H1 (cell line): ENCODE measurements around the gene TET1. TPM values are rescaled to one million over a fixed set of nuclear protein-coding genes. Genes with fewer than 3 reads are reported as not detected.
"Not testable (repeated sequence)": the region's sequence is repeated elsewhere in the genome, so short reads cannot be mapped to it uniquely, and the experiment has no call there.

Experiments
- CTCF ChIA-PET: fragments of 300-600 bp; sonication (Branson Sonifier 250); formaldehyde crosslinking; loops from one replicate; lab custom pipeline; 2021; ENCODE audit not compliant: partially characterized antibody; lab: Charles Lee
- POLR2A ChIA-PET: fragments of 300-600 bp; sonication (Branson Sonifier 250); formaldehyde crosslinking; loops from one replicate; lab custom pipeline; 2021; ENCODE audit warnings: inconsistent platforms; ENCODE audit not compliant: partially characterized antibody; lab: Charles Lee
- DNase-seq, 2 experiments: peaks; one replicate each; pipeline versions ENCODE4 v3.0.0 to v3.0.0-alpha.2; 2010 to 2022; ENCODE audit warnings: low spot score in 2 of 2, low read depth in 1 of 2, mixed read lengths in 1 of 2
- FAIRE-seq: peaks from 2 replicates; lab custom pipeline; 2011; peaks lifted over from hg19 to GRCh38; lab: Jason Lieb, UNC
- H2AFZ ChIP-seq: 2 replicates; pipeline ENCODE4 v1.8.1; 2012; ENCODE audit warnings: low read length, inconsistent platforms
- H2AK5ac ChIP-seq: 2 replicates; pipeline ENCODE4 v1.6.1; 2013; ENCODE audit warnings: low read depth, low read length
- H2BK120ac ChIP-seq: replicated peaks from 2 replicates; pipeline ENCODE3; 2013; ENCODE audit warnings: low read depth, low read length, inconsistent platforms
- H2BK12ac ChIP-seq: 2 replicates; pipeline ENCODE4 v1.6.1; 2013; ENCODE audit warnings: low read depth, low read length
- H2BK15ac ChIP-seq: 2 replicates; pipeline ENCODE4 v1.6.1; 2013; ENCODE audit warnings: low read length
- H2BK20ac ChIP-seq: 2 replicates; pipeline ENCODE4 v1.6.1; 2013; ENCODE audit warnings: low read length
- H2BK5ac ChIP-seq: 2 replicates; pipeline ENCODE4 v1.6.1; 2013; ENCODE audit warnings: low read depth, low read length
- H3K14ac ChIP-seq: 2 replicates; pipeline ENCODE4 v1.6.1; 2013; ENCODE audit warnings: inconsistent platforms; ENCODE audit not compliant: insufficient read length
- H3K18ac ChIP-seq: 2 replicates; pipeline ENCODE4 v1.6.1; 2013; ENCODE audit warnings: low read length; ENCODE audit errors: extremely low read depth
- H3K23ac ChIP-seq: 2 replicates; pipeline ENCODE4 v1.6.1; 2013; ENCODE audit warnings: inconsistent platforms; ENCODE audit not compliant: insufficient read length
- H3K23me2 ChIP-seq: 2 replicates; pipeline ENCODE4 v1.6.1; 2013; ENCODE audit warnings: low read depth, low read length
- H3K27ac ChIP-seq: 2 replicates; pipeline ENCODE4 v1.6.1; 2011; ENCODE audit warnings: low read depth, low read length, inconsistent platforms
- H3K27me3 ChIP-seq, 4 experiments: replicated peaks in 1 of 4; 1 replicate in 1 of 4; 2 replicates in 3 of 4; pipeline versions ENCODE4 v1.6.1 to v1.8.1; 2011 to 2013; ENCODE audit warnings: low read length in 3 of 4, mild to moderate bottlenecking in 3 of 4, inconsistent platforms in 2 of 4, mixed read lengths in 2 of 4, moderate library complexity in 1 of 4; ENCODE audit not compliant: control insufficient read depth in 3 of 4, insufficient read depth in 3 of 4; ENCODE audit errors: extremely low read depth in 1 of 4
- H3K36me3 ChIP-seq, 4 experiments: 2 replicates each; pipeline versions ENCODE4 v1.6.1 to v1.8.1; 2011 to 2013; ENCODE audit warnings: mild to moderate bottlenecking in 4 of 4, low read length in 3 of 4, moderate library complexity in 2 of 4, control low read depth in 1 of 4, inconsistent platforms in 1 of 4; ENCODE audit not compliant: insufficient read depth in 4 of 4, control insufficient read depth in 2 of 4
- H3K4ac ChIP-seq: replicated peaks from 2 replicates; pipeline ENCODE3; 2013; ENCODE audit warnings: low read length, low read depth, mixed read lengths, inconsistent platforms; ENCODE audit not compliant: insufficient read length
- H3K4me1 ChIP-seq, 4 experiments: replicated peaks in 1 of 4; 1 replicate in 1 of 4; 2 replicates in 3 of 4; pipeline versions ENCODE4 v1.6.1 to v1.8.1; 2011 to 2013; ENCODE audit warnings: low read length in 3 of 4, inconsistent platforms in 2 of 4, mixed read lengths in 1 of 4; ENCODE audit not compliant: insufficient read depth in 4 of 4, control insufficient read depth in 3 of 4
- H3K4me2 ChIP-seq, 2 experiments: 2 replicates each; pipeline versions ENCODE4 v1.6.1 to v1.8.1; 2011 to 2013; ENCODE audit warnings: low read depth in 2 of 2, low read length in 2 of 2, control low read depth in 1 of 2, inconsistent platforms in 1 of 2, mild to moderate bottlenecking in 1 of 2; ENCODE audit not compliant: insufficient read depth in 1 of 2
- H3K4me3 ChIP-seq, 4 experiments: fragments of 200-600, 300-600 bp in 1 of 4; sonication (generic), shearing (Covaris generic), sonication (Bioruptor Twin) in 1 of 4; 2 replicates each; pipeline versions ENCODE4 v1.5.1 to v1.8.1; 2011 to 2016; ENCODE audit warnings: low read length in 4 of 4, low read depth in 3 of 4, control low read depth in 2 of 4, inconsistent platforms in 2 of 4, mild to moderate bottlenecking in 2 of 4, mixed read lengths in 1 of 4, moderate library complexity in 1 of 4; ENCODE audit not compliant: insufficient read depth in 2 of 4; ENCODE audit errors: extremely low read depth in 1 of 4
- H3K56ac ChIP-seq: replicated peaks from 2 replicates; pipeline ENCODE3; 2013; ENCODE audit warnings: low read depth, mild to moderate bottlenecking, mixed read lengths, low read length, inconsistent platforms; ENCODE audit not compliant: insufficient read length
- H3K79me1 ChIP-seq: 2 replicates; pipeline ENCODE4 v1.6.1; 2013; ENCODE audit warnings: low read depth, low read length, control low read depth
- H3K79me2 ChIP-seq, 2 experiments: 2 replicates each; pipeline versions ENCODE4 v1.6.1 to v1.8.1; 2012 to 2013; ENCODE audit warnings: low read length in 2 of 2, mild to moderate bottlenecking in 2 of 2, inconsistent platforms in 1 of 2; ENCODE audit not compliant: insufficient read depth in 2 of 2, control insufficient read depth in 1 of 2
- H3K9ac ChIP-seq, 4 experiments: replicated peaks in 1 of 4; 1 replicate in 1 of 4; 2 replicates in 3 of 4; pipeline versions ENCODE4 v1.6.1 to v1.8.1; 2011 to 2013; ENCODE audit warnings: low read depth in 3 of 4, low read length in 3 of 4, control low read depth in 2 of 4, mild to moderate bottlenecking in 2 of 4, moderate library complexity in 2 of 4, inconsistent platforms in 1 of 4; ENCODE audit errors: extremely low read depth in 1 of 4
- H3K9me3 ChIP-seq, 2 experiments: 2 replicates each; pipeline versions ENCODE4 v1.6.1 to v1.8.1; 2012 to 2013; ENCODE audit warnings: mild to moderate bottlenecking in 2 of 2, moderate library complexity in 2 of 2, control low read depth in 1 of 2, inconsistent platforms in 1 of 2, low read depth in 1 of 2, low read length in 1 of 2, mixed read lengths in 1 of 2; ENCODE audit not compliant: insufficient read depth in 2 of 2
- H4K20me1 ChIP-seq, 2 experiments: replicated peaks in 1 of 2; 2 replicates each; pipeline versions ENCODE3 to v1.8.1; 2011 to 2013; ENCODE audit warnings: inconsistent platforms in 2 of 2, low read length in 2 of 2, mild to moderate bottlenecking in 1 of 2; ENCODE audit not compliant: insufficient read depth in 2 of 2, control insufficient read depth in 1 of 2
- H4K5ac ChIP-seq: 2 replicates; pipeline ENCODE4 v1.6.1; 2013; ENCODE audit warnings: low read length, low read depth, mixed read lengths, inconsistent platforms; ENCODE audit not compliant: insufficient read length
- H4K8ac ChIP-seq: 2 replicates; pipeline ENCODE4 v1.8.0; 2013; ENCODE audit warnings: mild to moderate bottlenecking, moderate library complexity, low read length, inconsistent platforms; ENCODE audit not compliant: insufficient read depth; ENCODE audit errors: extremely low read depth
- H4K91ac ChIP-seq: replicated peaks from 2 replicates; pipeline ENCODE3; 2013; ENCODE audit warnings: low read length, mixed read lengths, inconsistent platforms; ENCODE audit not compliant: insufficient read length
- WGBS, 2 experiments: shearing (Covaris generic) in 1 of 2; methylation state at CpG; one replicate each; pipeline versions ENCODE4 v1.1.6 to v1.1.7; 2013 to 2015; ENCODE audit warnings: low lambda C conversion rate in 2 of 2, mixed read lengths in 2 of 2, inconsistent platforms in 1 of 2, low coverage in 1 of 2, missing lambda C conversion rate in 1 of 2; ENCODE audit not compliant: insufficient replicate concordance in 2 of 2, insufficient coverage in 1 of 2, insufficient read length in 1 of 2; ENCODE audit errors: extremely low coverage in 1 of 2, missing lambda C conversion rate in 1 of 2; 5-methylcytosine and 5-hydroxymethylcytosine counted together
- polyA plus RNA-seq, 7 experiments: library from polyadenylated mRNA; depleted of rRNA in 3 of 7; stranded (reverse) in 5 of 7; unstranded in 2 of 7; fragments of >200 nt in 5 of 7; fragments of 200-250 nt in 2 of 7; gene quantifications; 1 replicate in 5 of 7; 2 replicates in 1 of 7; 4 replicates in 1 of 7; pipeline versions ENCODE4 v1.2.1 to v1.2.3, GENCODE V29; 2011 to 2013; ENCODE audit warnings: missing spikeins in 2 of 7, mixed read lengths in 2 of 7
- total RNA-seq: library from RNA; stranded (reverse); fragmentation: NEBNext Ultra II Directional; extraction: Animal tissue kit (Norgen Biotek cat#: 25700); gene quantifications from 2 replicates; pipeline ENCODE4 v1.2.1, GENCODE V29; 2021

TET1 gene
- total and polyA plus RNA-seq, 2 of the 8 experiments (the other 6 are each of a cell fraction or from before 2014, with no cell fraction given), result 15.2 to 69.3 TPM

DNA sequence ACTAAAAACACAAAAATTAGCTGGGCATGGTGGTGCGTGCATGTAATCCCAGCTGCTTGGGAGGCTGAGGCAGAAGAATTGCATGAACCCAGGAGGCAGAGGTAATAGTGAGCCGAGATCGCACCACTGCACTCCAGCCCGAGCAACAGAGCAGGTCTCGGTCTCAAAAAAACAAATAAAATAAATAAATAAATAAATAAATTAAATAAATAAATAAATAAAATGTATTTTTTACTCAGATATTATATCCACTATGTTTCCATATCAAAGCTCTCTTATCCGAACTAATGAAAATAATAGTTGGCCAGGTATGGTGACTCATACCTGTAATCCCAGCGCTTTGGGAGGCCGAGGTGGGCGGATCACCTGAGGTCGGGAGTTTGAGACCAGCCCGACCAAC, 41.5 kb upstream of the TET1 start:
- H3K36me3 ChIP-seq, H2BK5ac ChIP-seq, H3K4me1 ChIP-seq, H4K20me1 ChIP-seq, H3K4me2 ChIP-seq, H2BK15ac ChIP-seq, H4K5ac ChIP-seq, H3K27me3 ChIP-seq, H2BK120ac ChIP-seq, H4K8ac ChIP-seq, H2AK5ac ChIP-seq, H3K9me3 ChIP-seq, H3K4ac ChIP-seq, H3K56ac ChIP-seq, H3K27ac ChIP-seq, H2AFZ ChIP-seq, H3K4me3 ChIP-seq, H3K79me1 ChIP-seq, H3K14ac ChIP-seq, DNase-seq, H2BK12ac ChIP-seq, H2BK20ac ChIP-seq, H4K91ac ChIP-seq, H3K79me2 ChIP-seq, H3K18ac ChIP-seq, H3K9ac ChIP-seq, H3K23me2 ChIP-seq, CTCF ChIA-PET, H3K23ac ChIP-seq, FAIRE-seq: not testable (repeated sequence)
- 99% methylated on average over 11 of the region's 11 CpGs; no CpG with 5 or more reads in 1 of the 2 experiments for WGBS, 2 experiments
- POLR2A ChIA-PET, result interaction anchor here (0.8 kb wide), 1 partner anchor 19 kb away, joined by 3 read pairs; no protein-coding TSS in a partner anchor

DNA sequence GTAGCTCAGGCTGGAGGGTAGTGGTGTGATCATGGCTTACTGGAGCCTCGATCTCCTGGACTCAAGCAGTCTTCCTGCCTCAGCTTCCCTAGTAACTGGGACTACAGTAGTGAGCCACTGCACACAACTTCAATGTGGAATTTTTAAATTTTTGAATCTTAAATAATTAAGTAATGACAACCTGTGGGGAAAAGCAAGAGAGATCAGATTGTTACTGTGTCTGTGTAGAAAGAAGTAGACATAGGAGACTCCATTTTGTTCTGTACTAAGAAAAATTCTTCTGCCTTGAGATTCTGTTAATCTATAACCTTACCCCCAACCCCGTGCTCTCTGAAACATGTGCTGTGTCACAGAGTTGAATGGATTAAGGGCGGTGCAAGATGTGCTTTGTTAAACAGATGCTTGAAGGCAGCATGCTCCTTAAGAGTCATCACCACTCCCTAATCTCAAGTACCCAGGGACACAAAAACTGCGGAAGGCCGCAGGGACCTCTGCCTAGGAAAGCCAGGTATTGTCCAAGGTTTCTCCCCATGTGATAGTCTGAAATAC, 34.6 kb upstream of the TET1 start:
- H4K8ac ChIP-seq, H3K79me2 ChIP-seq, H3K56ac ChIP-seq, CTCF ChIA-PET, H2BK15ac ChIP-seq, H2AFZ ChIP-seq, POLR2A ChIA-PET, H2BK120ac ChIP-seq, H3K4me3 ChIP-seq, H3K9ac ChIP-seq, H2BK12ac ChIP-seq, H2BK5ac ChIP-seq, H3K79me1 ChIP-seq, H2AK5ac ChIP-seq, H4K5ac ChIP-seq, H3K27ac ChIP-seq, H3K23me2 ChIP-seq, H3K4me2 ChIP-seq, H3K4ac ChIP-seq, H3K18ac ChIP-seq, H3K27me3 ChIP-seq, H3K36me3 ChIP-seq, H3K23ac ChIP-seq, H2BK20ac ChIP-seq, H3K14ac ChIP-seq, H3K4me1 ChIP-seq, H3K9me3 ChIP-seq, FAIRE-seq, H4K91ac ChIP-seq, H4K20me1 ChIP-seq, DNase-seq: not testable (repeated sequence)
- WGBS, 2 experiments, result 81% methylated on average over 3 of the region's 5 CpGs; no CpG with 5 or more reads in 1 of the 2 experiments
